HG03442 (cell line): ENCODE results near the gene PLEKHA7.

Experiments used
- ATAC-seq: cut with Tn5 transposase; IDR thresholded peaks from one replicate; pipeline ENCODE4 v1.9.1; 2021; ENCODE audit warnings: mild to moderate bottlenecking, moderate library complexity; ENCODE audit not compliant: unreplicated experiment

Gene PLEKHA7

DNA sequence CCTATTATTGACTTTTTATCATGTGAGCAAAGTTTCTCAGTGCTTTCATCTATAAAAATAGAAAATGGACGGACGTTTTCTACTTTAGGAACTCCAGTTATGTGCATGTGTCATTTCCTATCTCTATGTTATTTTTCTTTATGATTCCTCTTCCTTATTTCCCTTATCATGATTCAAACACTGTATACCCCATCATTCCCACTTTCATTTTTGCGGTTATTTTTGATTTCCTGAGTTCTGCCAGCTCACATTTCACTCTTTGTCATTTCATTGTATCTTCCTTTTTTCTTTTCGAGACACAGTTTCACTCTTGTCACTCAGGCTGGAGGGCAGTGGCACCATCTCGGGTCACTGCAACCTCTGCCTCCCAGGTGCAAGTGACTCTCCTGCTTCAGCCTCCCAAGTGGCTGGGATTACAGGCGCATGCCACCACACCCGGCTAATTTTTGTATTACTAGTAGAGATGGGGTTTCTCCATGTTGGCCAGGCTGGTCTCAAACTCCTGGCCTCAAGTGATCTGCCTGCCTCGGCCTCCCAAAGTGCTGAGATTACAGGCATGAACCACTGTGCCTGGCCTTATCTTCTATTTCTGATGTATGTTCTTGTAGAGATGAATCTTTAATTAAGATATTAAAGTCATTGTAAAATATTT, 254.2 kb downstream of the PLEKHA7 start:
- ATAC-seq: no peak

DNA sequence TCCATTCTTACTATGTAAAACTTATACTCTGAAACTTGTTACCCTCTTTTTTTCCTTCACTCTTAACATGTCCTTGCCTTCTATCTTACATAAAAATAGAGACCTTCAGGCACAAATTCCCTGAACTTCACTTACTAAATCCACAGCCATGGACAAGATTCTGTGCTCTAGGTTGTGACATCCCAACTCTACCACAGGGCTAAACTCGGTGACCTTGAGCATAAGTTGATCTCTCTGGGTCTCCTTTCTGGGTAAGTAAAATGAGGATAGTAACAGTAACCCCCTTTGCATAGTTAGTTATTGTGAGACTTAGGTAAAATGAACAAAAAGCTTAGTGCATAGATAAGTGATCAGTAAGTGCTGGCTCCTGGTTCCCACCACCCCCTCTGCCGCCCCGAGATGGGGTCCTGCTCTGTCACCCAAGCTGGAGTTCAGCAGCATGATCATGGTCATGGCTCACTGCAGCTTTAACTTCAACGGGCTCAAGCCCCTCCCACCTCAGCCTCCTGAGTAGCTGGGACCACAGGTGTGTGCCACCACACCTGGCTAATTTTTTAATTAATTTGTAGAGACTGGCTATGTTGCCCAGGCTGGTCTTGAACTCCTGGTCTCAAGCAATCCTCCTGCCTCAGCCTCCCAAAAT, 255.7 kb downstream of the PLEKHA7 start:
- ATAC-seq: no peak

DNA sequence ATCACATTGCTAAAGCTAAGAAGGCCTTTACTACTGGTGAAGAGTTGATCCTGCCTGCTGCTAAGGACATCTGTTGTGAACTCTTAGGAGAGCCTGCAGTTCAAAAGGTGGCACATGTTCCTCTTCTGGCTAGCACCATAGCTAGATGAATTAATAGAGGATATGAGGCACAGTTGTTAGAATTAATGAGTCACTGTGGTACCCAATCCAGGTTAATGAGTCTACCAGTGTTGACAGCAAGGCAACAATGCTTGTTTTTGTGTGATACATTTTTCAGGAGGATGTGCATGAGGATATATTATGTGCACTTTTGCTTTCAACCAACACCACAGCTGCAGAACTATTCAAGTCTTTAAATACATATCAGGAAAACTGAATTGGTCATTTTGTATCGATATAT, 263.8 kb downstream of the PLEKHA7 start:
- no peak for ATAC-seq

DNA sequence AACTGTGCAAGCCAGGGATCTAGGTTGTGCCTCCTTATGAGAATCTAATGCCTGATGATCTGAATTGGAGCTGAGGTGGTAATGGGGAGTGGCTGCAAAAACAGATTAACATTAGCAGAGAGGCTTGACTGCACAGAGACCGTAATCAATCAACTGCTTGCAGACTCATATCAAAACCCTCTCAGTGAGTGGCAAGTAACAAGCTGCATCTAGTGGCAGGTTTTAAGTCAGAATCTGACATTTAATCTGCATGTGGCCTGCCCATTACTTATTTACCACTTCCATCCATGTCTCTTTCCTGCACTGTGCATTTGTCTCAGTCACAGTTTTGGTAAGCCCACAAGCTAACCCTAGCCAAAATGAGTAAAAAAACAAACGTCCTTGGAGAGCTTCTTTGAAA, 264.5 kb downstream of the PLEKHA7 start:
- ATAC-seq: no peak

DNA sequence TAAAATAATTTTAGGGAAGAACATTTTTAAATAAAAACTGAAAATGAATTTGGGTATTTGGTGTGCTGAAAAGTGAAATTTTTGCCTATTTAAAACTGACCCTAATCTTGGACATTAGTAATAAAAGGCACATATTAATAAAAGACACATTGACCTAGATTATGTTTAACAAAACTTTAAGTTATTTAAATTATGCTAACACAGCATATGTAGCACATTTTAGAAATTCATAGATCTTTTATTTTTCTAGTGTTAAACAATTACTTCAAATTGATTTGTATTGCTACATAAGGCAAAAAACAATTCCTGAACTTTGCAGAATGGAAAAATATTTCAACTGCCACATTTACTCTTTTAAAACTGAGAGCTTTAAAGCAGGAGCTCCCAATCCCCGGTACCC, 265.1 kb downstream of the PLEKHA7 start:
- no peak for ATAC-seq

DNA sequence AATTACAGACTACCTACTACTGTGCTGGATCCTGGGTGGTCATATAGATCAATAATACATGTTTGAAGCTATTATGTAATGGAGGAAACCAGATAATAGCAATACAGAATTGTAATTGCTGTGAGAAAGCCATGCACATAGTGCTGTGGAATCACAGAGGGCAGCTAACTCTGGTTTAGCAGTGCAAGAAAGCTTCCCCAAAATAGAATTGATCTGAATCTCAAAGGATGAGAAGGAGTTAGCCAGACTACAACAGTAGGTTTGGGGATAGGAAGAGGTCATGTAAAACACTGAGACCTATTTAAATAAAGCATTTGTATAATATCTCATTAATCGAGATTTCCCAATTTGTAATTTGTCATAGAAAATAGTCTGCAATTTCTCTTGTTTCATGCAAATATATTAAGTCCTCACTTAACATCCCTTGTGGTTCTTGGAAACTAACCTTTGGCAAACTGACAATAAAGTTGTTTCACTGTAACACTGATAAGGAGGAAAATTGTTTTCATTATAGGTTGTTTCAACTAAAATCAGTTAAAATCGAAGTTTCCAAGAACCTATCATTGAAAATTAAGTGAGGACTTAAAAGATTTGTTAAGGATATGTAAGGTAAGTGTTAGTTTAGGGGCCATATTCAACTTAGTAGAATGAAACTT, 268.1 kb downstream of the PLEKHA7 start:
- ATAC-seq: no peak

DNA sequence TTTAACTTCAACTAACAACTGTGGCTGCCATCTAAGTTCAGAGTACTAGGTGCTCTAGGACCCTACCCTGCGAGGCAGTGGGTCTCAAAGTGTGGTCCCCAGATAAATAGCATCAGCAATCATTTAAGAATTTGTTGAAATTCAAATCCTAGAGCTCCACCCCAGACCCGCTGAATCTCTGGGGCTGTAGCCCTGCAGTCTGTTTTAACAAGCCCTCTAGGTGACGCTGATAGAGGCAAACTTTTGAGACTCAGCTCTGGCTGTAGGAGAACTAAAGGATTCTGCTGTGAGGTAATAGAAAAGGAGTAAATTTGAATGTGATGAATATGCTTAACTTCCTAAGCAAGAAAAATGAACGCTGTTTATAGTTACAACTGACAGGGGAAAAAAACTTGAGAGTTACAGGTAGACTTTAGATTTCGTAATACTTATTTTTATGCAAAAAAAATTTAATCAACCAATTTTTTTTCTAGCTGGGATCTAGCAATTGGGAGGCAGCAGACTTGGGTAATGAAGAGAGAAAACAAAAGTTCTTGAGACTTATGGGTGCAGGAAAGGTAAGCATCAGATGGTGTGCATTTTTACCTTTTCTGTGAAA, 270.0 kb downstream of the PLEKHA7 start:
- no peak for ATAC-seq

DNA sequence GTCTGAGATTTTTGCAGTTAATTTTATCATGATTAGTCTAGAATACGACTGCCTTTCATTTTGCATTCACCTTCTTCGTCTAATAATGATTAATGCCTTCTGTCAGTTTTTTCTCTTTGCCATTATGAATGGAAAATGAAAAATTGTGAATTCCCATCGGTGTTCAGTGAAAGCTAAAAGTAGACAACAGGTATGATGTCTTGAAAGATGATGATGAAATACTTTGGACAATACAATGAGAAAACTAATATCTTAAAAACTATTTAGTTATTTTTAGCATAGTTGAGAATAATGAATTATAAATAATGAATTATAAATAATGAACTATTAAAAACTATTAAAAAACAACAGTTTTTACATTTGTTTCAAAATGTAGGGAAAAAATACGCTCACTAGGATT, 270.7 kb downstream of the PLEKHA7 start:
- ATAC-seq: no peak

DNA sequence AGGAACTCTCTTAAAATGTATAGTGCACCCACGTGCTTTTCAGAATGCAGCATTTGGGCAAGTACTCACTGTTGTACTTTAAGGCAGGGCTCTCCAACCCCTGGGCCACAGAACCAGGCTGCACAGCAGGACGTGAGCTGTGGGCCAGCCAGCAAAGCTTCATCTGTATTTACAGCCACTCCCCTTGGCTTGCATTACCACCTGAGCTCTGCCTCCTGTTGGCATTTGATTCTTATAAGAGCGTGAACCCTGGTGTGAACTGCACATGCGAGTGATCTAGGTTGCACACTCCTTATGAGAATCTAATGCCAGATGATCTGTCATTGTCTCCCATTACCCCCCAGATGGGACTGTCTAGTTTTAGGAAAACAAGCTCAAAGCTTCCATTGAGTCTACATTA, 272.7 kb downstream of the PLEKHA7 start:
- ATAC-seq: no peak

DNA sequence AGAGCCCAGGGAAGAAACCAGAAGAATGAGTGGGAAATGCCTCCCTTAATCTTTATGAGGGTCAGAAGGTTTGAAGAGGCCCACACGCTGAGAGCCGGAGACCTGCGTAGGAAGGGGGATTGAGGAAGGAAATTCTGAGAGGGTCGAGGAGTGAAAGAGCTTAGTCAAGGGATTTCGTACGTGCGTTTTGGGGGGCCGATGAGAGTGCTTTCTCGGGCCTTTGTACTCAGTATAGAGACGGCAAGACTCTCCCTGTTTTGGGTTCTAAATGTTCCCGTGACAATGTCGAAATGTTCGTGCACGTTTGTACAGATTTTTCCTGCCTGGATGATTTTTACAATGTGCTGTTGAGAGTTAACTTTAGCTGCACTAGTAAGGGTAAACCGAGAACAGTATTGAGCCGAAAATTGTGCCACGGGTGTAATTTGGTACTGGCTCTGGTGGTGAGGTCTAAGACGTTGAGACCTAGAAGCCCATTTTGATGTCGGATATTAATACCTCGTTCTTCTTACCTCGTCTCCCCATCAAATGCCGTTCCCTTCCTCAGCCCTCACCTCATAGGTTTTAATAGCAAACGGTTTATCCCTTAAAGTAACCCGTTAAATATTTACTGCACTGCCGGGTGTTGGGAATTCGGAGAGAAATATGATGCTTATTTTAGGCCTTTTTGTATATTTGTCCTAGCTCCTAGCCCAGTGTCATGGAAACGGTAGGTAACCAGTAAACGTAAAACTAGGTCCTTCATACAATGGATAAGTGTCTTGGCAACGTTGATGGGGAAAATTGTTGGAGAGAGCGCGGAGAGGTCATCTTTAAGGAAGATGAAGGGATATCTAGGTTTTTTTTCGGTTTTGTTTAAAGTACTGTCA, 275.0 kb downstream of the PLEKHA7 start:
- no peak for ATAC-seq

DNA sequence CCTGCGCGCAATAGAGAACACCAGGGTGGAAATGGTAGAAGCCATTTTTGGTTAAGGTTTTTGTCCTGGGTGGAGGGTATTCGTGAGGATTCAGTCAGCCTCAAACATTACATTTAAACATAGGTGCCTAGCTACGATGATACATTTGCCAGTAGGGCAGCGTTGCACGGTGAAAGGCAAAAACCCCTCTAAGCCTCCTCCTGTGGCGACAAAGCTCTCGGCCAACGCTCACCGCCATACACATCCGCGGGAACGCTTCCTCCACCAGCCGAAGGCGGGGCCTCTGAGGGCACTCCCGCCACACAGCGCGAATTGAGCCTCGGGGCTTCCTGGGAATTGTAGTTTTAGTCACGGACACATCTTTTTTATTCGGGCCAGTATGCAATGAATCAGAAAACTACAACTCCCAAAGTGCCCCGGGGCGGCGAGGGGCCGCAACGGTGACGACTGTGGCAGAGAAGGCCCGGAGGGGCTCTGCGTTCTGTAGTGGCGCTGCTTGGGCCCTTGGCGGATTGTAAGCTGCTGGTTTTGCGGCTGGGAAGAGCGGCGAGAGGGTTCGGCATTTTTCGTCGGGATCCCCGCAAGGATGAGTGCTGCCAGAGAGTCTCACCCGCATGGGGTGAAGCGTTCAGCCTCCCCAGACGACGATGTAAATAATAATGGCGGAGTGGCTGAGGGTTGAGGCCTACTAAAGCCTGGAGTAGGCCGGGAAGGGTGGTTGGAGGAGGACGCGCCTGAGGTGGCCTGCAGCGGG, 275.8 kb downstream of the PLEKHA7 start, which contains the start of gene C11orf58:
C11orf58 (plus strand) TSS at position 455 of the 754 bp plus-strand sequence; CDS start at position 587, 132 bp downstream.
- ATAC-seq: peak; percentile 97

DNA sequence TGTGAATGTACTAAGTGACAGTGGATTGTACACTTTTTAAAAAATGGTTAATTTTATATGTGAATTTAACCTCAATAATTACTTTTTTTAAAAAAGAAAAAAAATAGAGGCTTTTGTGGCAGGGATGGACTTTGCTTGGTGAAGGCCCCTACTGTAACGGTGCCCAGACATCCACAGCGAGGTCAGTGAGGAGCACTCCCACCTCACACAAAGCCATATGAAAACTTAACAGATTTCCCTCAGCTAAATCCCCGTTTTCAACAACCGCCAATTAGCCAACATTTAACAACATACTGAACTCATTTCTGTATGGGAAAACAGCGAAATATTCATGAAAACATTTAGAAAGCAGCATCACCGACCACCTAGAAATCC, 276.4 kb downstream of the PLEKHA7 start:
- peak; percentile 7 for ATAC-seq
